Right ventricle myocardium superior (tissue), 1 donor: ENCODE data around the gene SEMA4D. TPM values are rescaled to one million over a fixed set of nuclear protein-coding genes. Genes with fewer than 3 reads are reported as not detected.
A peak's percentile ranks its signal among the peaks of the same experiment; 100 is the strongest.

Experiments used
- ATAC-seq: fragments of 200-7000 bp; cut with Tn5 transposase; one replicate; pipeline ENCODE4 v1.9.1; 2020; ENCODE audit warnings: mild to moderate bottlenecking; ENCODE audit not compliant: poor library complexity
- DNase-seq: peaks from one replicate; pipeline ENCODE4 v3.0.0-alpha.2; 2020
- intact Hi-C: fragments of 100-400 bp; cut with DNase I; formaldehyde crosslinking; loops from one replicate; pipeline ENCODE4 v1.11.2; 2022
- total RNA-seq: library from RNA; stranded (reverse); fragmentation: NEBNext Ultra II Directional; extraction: Animal tissue kit (Norgen Biotek cat#: 25700); gene quantifications from one replicate; pipeline ENCODE4 v1.2.1, GENCODE V29; 2021
- donor health status: DM: no; HTN: yes; CAD: no; lungs with severe emphysema.

SEMA4D gene
- total RNA-seq, 1 donor from 2014 or later: 18.7 TPM

DNA sequence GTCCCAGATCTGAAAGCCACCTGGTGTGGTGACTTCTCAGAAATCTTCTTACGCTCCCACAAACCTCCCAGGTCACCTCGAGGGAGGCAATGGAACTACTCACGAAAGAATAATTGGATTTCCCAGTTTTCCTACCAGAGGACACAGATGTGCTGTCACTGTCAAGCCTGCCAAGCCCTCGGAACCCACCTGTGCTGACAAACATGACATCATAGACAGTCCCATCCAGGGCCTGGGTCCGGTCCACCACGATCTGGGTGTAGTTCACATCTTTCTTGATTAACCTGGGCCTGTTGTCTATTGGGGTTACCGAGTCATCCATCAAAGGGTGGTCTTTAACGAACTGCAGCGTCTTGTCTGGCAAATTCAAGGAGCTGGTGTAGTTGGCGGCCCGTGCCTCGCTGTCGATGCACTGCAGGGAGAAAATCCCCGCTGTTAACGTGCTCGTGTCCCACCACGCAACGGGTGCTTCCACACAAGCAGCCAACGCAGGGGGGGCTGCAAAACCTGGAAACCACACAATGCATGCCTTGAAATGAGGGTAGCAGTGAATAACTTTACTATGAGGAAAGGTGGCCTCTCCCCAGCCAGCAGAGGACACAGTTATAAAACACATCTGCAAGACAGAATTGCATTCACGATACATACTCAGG lies 110.6 kb downstream of the SEMA4D start:
- no peak for ATAC-seq
- intact Hi-C loops: no loop called here
- DNase-seq: no peak

DNA sequence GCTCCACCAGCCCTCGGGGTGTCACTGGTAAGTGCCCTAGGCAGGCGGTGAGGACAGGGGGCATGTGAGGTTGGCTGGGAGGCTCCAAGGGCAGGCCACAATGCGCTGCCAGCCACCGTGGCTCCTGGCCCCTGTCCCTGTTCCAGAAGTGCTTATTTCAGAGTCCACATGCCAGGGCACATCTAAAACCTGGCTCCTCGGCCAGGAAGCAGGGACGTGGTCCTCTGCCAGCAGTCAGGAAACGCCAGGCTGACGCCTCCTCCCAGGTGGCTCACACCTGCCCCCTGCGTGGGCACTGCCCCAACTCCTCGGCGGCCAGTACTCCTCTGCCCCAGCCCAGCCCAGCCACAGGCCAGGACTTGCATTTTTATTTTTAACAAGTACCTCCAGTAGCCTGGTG lies 111.1 kb downstream of the SEMA4D start:
- peak; percentile 89 for ATAC-seq

DNA sequence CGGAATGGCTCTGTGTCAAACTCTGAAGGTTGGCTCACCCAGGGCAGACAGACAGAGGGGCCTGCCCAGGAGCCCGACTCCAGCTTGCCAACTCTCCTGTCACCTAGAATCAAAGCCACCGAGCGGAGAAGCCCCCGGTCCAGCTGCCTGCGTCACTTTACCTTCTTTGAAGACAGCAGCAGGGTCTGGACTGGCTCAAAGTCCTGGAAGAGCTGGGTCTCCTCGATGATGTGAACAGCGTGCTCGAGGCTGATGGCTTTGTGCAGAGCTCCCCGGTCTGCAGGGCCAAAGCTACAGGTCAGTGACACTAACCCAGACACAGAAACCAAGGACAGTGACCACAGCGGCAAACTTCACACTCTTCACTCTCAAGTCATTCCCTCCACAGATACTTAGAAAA lies 111.7 kb downstream of the SEMA4D start:
- no peak for DNase-seq
- no peak for ATAC-seq
- intact Hi-C loops: no loop called here

More for the DNA sequence above, 111.1 kb downstream of the SEMA4D start:
- intact Hi-C loops: no loop called here
- DNase-seq: peak; percentile 80

DNA sequence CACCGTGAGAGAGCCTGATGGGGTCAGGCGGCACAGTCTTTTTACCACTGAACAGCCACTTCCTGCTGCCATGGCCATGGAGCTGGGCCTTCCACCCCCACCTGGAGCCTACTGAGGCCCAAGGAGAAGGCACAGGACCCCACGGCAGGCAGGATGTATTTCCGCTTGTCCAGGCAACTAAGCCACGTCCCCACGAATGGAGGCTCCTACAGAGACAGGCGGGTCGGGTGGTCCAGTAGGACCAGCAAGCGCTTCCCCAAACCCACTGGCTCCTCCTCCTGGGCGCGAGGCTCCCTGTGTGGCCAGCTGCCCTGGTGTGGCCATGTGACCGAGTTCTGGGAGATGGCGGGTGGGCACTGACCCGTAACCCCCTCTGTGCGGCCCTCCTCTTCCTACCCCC lies 113.1 kb downstream of the SEMA4D start:
- intact Hi-C loops: no loop called here
- ATAC-seq (no peak), DNase-seq (no peak)

DNA sequence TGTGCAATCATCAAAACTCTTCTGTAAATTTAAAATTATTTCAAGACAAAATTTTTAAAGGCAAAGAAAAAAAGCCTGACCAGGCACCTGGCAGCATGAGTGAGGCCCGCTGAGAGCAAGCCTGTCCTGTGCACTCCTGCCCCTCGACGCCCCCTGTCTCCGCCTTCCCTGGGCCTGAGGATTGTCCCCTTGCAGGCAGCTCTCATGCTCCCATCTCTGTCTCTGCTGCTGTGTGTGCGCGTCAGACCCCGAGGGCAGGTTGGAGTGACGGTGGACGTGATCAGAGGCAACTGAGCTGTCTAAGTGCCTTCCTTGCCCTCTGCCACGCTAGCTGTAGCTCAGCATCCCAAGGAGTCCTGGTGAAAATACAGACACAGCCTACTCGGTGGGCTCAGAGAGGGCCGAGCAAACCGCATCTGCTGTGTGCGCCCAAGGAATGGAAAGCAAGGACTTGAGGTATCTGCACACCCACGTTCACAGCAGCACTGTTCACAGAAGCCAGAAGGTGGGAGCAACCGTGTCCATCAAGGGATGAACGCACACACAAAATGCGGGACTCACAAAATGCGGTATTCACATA lies 114.1 kb downstream of the SEMA4D start:
- ATAC-seq (no peak), DNase-seq (no peak)
- intact Hi-C loops: no loop called here

DNA sequence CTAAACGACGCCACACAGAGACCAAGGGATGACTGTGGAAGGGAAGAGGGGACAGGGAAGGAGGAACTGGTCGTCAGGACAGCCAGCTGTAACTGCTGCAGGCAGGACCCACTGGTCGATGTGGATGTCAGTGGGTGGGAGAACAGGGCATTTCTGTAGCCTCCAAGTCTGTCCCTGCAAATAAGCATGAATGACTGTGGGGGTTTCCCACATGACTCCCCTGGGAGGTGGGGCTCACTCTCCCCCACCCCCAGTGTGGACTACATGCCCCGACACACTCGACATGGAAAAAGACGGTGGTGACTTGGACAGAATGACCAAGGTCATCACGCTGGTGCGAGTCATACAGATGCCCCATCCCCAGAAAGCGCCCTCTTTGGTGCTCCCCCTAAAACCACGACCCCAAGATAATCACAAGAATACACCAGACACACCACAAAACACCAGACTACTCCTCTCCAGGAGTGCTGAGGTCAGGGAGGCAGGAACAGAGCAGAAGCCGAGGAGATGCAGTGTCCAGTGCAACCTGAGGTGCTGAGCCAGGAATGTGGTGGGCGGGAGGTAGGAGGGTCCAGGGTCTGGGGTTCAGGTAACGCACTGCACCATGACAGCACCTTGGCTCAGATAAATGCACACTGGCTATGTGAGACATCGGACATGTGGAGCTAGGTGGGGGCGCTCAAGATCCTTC lies 114.7 kb downstream of the SEMA4D start:
- DNase-seq: no peak
- intact Hi-C loops: no loop called here
- ATAC-seq: no peak

DNA sequence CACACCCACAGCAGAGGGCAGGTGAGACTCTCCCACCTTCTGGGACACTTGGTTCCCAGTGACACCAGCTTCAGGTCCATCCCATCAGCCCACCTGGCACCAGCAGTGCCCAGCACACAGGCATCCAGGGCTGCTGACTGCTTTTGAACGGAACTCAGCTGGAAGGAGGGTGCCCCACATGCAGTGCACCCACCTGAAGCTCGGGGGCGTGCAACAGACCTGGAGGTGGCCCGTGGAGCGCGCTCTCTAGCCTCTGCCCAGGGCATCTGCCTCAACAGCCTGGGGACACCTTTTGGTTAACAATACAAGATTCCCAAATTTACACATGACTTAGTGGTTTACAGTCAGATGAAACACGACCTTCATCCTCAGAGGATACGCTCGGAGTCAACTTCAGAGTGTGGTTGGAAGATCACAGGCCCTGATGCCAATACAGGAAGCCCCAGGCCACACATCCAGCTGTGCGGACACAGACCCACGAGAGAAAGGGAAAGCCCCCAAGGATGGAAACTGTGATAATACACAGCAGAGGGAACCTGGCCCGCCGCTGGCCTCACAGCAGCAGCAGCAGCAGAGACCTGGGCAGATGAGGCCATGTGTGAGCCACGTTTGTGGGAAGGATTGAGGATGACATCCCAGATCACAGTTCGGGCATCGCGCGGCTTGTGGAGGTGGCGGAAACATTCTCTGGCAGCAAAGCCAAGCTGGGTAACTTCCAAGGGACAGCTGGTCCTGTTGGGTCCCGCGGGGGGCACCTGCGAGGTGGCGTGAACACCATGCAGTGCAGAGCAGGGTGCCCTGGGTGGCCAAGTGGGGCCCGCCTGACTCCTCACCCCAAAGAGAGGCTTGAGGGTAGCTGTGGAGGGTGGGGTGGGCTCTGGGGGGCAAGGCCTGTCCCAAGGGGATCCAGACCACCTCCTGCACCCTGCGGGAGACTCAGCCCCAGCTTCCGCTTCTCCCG lies 115.6 kb downstream of the SEMA4D start:
- ATAC-seq: no peak
- no peak for DNase-seq
- intact Hi-C loops: no loop called here

DNA sequence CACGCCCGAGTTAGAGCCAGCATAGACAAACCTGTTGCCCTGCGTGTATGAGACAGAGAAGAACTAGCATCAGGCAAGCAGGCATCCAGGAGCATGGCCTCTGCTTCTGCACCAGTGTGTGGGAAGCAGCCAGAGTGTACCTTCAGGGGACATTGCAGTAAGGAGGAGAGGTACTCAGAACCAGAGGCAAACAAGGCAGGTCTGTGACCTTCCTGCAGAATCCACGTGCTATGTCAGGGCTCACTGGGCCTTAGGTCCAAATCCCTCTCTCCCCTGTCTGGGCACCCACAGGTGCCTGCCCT lies 116.7 kb downstream of the SEMA4D start:
- ATAC-seq: no peak

DNA sequence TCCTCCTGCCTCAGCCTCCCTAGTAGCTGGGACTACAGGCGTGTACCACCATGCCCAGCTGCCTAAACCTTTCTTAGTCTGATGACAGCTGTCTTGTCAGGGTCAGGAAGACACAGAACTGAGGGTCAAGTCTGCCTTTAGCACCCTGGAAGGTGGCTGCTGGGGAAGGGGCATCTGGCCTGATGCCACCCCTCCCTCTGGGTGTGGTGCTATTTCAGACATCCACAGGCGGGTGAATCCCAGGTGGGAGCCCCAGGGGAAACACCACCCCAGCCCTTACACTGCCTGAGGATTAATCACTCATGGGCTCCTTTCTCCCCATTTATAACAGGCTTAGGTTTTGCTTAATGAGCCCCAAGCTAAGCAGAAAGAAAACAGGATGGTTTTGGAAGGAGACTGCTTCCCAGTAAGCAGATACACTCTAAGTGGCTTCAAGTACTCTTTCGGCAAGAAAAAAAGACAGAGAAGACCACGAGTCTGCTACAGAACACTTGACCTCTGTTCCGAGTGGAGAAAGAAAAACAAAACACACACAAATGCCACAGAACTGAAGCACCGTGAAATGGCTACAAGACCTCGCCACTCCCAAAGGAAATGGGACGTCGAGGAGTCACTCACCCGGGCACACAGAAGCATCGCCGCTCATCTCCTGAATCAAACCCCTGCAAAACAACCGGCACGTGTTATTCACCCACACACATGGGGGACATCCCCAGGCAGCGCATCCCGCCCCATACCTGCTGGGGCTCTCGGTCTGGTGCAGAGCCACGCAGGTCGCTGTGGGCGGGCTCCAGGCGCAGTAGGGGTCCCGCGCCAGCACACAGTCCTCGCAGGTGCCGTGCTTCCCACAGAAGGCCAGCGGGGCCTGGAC lies 117.2 kb downstream of the SEMA4D start:
- ATAC-seq (no peak), DNase-seq (no peak)

More for the DNA sequence above, 116.7 kb downstream of the SEMA4D start:
- intact Hi-C loops: no loop called here
- no peak for DNase-seq

DNA sequence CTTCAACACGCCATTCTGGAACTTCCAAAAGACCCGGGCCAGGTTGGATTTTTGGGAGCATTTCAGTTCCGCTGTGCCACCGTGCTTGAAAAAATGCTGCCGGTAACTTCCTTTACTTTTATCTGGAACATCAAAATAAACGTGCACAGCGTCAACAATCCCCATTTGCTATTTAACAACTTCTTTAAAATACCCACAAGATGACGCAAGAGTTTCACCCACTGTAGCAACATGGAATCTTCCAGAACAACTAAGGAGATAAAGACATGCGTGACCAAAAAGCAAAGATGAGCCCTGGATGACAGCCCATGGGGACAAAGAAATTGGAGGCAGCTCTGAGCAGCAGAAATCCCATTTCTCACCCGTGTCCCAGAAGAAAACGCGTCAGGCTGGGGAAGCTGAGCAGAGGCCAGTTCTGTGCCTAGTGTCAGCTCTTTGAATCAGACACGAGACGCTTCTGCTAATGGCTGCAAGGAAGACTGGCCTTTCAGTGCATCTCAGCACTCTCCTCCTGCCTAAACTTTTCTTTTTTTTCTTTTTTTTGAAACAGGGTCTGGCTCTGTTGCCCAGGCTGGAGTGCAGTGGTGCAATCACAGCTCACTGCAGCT lies 118.3 kb downstream of the SEMA4D start:
- DNase-seq (no peak), ATAC-seq (no peak)
- intact Hi-C loops: no loop called here

More for the DNA sequence above, 117.2 kb downstream of the SEMA4D start:
- intact Hi-C loops: no loop called here

DNA sequence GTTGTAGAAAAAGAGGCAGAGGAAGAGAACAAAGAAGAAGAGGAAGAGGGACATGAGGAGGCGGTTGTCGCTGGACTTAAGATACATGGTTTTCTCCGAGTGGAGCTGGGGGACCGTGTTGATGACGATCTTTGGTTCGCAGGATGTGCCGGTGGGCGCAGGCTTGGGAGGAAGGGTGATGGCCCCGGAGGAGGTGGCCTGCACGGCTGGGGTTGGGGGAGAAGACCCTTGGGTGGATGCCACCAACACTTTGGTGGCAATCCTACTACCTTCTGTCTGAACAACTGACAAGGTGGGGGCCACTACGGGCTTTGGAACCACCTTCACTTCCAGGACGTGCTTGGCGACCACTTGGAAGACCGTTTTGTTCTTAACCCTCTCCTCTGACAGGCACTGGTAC lies 118.9 kb downstream of the SEMA4D start:
- intact Hi-C loops: no loop called here
- DNase-seq (no peak), ATAC-seq (no peak)

DNA sequence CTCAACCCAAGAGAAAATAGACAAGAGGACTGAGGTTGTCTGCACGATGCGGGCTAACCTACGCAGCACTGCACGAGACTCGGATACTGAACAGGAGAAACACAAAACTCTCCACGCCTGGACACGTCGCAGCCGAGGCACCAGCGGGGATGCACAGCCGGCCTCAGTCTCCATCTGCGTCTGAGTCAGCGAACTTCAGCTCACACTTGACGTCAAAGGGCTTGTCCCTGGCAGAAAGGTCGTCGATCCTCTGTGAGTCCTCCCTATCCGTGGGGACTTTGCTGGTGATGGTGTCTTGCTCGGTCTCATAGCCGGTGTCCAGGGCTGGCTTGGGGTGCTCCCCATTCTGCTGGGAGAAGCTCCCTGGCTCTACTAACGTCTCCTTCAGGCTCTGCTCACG lies 119.4 kb downstream of the SEMA4D start:
- no peak for DNase-seq
- ATAC-seq: no peak
- intact Hi-C loops: no loop called here

DNA sequence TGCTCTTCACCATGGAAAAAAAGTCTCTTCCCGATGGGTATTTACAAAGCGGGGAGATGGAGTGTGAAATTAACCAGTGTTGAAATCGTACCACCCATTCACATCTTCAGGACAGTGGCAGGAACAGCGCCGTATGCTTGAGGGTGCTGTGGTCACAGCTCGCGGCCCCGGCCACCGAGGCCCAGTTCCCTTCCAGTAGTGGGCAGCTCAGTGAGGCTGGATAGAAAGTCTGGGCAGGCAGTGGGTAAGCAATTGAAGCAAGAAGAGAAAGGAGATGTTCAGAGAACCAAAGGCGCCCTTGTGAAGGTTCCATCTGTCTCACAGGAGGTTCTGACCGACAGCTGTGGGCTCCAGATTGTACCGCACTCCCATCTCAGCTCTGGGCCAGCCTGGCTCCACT lies 120.5 kb downstream of the SEMA4D start:
- intact Hi-C loops: no loop called here
- DNase-seq (no peak), ATAC-seq (no peak)

DNA sequence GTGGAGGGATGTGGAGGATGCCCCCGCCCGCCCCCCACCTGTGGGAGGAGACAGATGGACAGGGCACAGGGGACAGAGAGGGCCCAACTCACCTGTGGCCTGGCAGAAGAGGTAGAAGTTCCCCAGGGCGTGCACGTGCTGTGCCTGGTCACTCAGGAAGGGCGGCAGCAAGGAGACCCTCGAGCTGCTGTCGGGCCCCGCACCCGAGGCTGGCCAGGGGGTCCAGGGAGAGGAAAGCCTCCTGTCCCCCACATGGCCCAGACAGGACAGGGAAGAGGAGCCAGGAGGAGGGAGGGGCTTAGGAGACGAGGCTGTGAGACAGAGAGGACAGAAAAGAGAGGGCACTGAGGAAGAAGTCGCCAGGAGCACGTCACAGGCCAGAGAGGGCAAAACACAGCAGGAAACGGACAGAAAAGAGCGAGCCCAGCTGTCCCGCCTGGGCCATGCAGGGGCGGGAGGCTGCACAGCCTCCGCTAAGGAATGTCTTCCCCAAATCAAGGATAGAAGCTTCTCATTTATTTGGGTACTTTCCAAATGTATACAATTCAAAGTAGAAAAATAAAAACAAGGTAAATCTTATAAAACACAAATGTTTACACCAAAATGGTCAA lies 121.1 kb downstream of the SEMA4D start:
- intact Hi-C loops: no loop called here
- ATAC-seq (no peak), DNase-seq (no peak)

DNA sequence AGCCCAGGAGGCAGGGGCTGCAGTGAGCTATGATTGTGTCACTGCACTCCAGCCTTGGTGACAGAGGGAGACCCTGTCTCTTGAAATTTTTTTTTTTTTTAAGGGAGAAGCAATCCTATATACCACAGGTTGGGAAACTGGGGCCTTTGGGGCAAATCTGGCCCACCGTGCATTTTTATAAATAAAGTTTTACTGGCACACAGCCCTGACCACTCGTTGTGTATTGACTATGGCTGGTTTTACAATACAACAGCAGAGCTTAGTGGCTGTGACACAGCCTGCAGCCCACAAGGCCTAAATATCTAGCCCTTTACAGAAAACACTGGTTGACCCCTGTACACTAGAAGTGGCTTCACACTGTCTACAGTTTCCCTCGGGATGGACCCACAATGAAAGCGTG lies 121.6 kb downstream of the SEMA4D start:
- intact Hi-C loops: no loop called here
- ATAC-seq (no peak), DNase-seq (no peak)

DNA sequence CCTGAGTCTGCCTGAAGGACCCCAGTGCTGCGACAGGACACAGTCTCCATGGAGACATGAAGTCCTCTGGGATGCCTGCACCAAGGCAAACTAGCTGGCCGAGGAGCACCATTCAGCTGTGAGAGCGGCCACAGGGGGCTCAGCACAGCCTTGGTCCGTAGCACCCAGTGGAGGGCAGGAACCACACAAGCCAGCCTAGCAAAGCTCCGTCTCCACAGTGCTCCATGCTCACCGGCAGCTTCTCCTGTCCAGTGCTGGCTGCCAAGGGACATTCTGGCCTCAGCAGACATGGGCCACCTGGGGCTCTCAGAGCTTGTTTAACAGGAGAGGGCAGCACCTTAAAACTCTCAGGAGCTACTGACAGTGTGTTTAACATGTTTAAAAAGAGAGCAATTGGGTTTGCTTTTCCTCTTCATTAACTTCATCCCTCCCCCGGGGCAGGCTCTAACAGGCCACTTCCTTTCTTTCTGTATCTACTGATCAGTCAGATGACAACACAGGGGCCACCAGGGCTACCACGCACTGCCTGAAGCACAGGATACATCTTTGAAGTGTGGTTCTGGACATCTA lies 122.6 kb downstream of the SEMA4D start:
- intact Hi-C loops: no loop called here
- no peak for DNase-seq
- ATAC-seq: no peak

DNA sequence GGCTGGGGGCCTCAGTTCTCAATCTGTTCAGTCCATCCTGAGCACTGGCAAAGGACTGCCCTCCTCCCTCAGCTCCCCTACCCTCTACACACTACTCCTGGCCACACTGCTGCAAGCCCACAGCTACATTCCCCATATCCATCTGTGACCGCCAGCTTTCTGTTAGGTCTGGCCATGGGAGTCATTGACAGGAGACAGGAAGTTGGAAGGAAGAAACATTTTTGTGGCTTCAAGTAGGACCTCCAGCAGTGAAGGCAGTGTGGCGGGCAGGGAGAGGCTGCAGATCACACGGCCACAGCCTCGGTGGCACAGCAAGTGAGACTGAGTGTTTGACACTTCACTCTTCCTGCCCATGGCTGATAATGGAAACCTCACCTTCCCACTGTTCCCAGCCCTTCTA lies 123.7 kb downstream of the SEMA4D start:
- no peak for DNase-seq
- ATAC-seq: no peak
- intact Hi-C loops: no loop called here
